AG09309 (cell line): Measurements from ENCODE around the gene G6PC1.
"Not testable (repeated sequence)": the region's sequence is repeated elsewhere in the genome, so short reads cannot be mapped to it uniquely, and the experiment has no call there.

ENCODE experiments used
- DNase-seq: peaks from one replicate; pipeline ENCODE4 v3.0.0-alpha.2; 2010; ENCODE audit warnings: low read depth
- H3K4me3 ChIP-seq: 2 replicates; pipeline ENCODE4 v1.5.1; 2011; ENCODE audit warnings: mild to moderate bottlenecking, low read depth, low read length, moderate library complexity; ENCODE audit not compliant: control insufficient read depth
- CTCF ChIP-seq: IDR thresholded peaks from 2 replicates; pipeline ENCODE4 v1.5.1; 2011; ENCODE audit warnings: mild to moderate bottlenecking, low read depth, low read length, inconsistent platforms; ENCODE audit not compliant: insufficient read depth, control insufficient read depth; ENCODE audit errors: missing control alignments

G6PC1 gene

GRCh38 chr17:42894283-42895184, 6.1 kb upstream of the G6PC1 start:
- H3K4me3 ChIP-seq = no peak overlapping the region
- DNase-seq = no peak
- no peak for TF ChIP-seq CTCF

DNA sequence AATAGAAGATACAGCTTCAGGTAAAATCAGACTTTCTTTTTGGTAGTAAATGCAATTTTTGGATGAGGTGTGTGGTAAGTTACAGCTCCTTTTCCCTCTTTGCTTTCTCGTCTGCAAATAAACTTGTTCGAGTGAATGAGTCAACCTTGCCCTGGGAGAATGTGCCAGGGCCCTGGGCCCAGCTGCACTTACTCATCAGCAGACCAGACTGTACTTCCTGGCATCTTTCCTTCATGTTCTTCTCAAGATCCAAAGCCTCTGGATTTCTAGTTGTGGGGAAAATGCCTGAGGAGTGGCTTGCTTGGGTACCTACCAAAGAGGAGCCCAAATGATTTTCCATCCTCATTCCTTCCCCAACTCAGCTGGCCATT, 5.4 kb upstream of the G6PC1 start:
- DNase-seq = peak; percentile 42
- no peak for TF ChIP-seq CTCF
- no peak overlapping the region for H3K4me3 ChIP-seq

- H3K4me3 ChIP-seq = no peak overlapping the region
- TF ChIP-seq CTCF = no peak
- no peak for DNase-seq
These were observed 2.3 kb upstream of the G6PC1 start for GRCh38 chr17:42898147-42898811.

- not testable (repeated sequence) for DNase-seq, H3K4me3 ChIP-seq
These were observed 618 bp upstream of the G6PC1 start for GRCh38 chr17:42899981-42900380.

DNA sequence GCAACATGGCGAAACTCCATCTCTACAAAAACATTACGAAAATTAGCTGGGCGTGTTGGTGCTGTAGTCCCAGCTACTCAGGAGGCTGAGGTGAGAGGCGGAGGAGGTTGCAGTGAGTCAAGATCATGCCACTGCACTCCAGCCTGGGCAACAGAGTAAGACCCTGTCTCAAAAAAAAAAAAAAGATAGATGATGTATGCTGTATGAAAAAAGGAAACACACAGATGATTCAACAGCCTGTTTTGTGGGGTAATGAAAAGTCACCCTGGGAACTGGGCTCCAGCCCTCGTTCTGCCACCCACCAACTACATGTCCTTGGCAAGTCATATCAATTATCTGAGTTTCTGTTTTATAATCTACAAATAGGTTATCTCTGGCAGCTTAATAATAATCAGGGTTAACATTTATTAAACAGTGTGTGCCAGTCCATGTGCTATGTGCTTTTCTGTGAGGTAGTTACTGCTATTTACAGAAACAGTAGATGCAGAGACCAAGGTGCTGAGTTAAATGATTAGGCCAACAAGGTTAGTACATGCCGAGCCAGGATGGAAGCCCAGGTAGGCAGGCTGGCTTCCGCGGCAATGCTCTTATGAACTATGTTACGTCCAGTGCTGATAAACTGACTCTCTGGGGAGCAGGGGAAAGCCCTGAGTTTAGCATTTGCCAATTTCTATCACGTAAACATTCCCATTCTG, 1.1 kb downstream of the G6PC1 start:
- DNase-seq = no peak
- H3K4me3 ChIP-seq = no peak overlapping the region
- TF ChIP-seq CTCF = no peak

DNA sequence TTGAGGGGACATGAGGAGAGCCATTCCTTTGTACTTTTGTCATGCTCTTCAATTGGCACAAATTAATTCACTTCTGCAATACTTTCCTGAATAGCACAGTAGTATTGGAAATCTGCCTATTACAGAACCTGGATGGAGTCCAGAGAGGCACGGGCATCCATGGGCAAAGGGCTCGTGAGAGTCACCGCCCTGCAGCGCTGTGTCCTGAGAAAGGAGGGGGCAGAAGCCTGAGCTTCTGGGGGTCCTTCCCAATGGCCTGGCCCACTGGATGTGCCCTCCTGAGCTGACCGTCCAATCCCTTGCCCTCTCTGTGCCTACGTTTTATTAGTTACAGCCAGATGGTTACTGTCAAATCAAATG, 3.5 kb downstream of the G6PC1 start:
- TF ChIP-seq CTCF = no peak
- H3K4me3 ChIP-seq = no peak overlapping the region
- no peak for DNase-seq
